Measurements from ENCODE around the gene CRYGD.
"Not testable (repeated sequence)": the region's sequence is repeated elsewhere in the genome, so short reads cannot be mapped to it uniquely, and the experiment has no call there.

CRYGD gene

DNA sequence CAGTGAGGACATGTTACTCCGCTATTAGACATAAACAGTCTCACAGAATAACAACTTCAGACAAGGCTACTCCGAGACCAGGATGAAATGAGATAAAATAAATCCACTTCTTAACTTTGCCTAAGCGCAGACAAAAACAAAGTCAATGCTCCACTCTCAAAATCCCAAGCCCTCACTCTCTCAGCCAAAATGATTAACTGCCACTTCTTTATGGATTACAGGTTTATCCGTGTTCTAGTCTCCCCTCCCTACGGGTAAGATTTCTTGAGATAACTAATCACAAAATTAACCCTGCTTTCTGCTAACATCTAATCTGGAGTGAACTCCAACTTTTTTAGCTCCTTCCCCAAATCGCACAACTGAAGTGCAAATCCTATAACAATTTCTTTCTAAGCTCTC is 6.4 kb upstream of the CRYGD start:
- Histone ChIP-seq H3K27me3 (ENCODE audit: control insufficient read depth, insufficient read depth, low read length) (no peaks in the 10 kb centered on the region), H3K4me1 (ENCODE audit: control insufficient read depth, insufficient read depth, low read length) (peaks cover 1% of the 10 kb centered on the region; the same call in 1 of the 2 replicates), H3K27ac (ENCODE audit: low read length) (no peak overlapping the region), H3K36me3 (ENCODE audit: control insufficient read depth, insufficient read depth, low read length) (no peaks in the 10 kb centered on the region), H3K9me3 (ENCODE audit: control insufficient read depth, insufficient read depth, low read length) (no peaks in the 10 kb centered on the region), H3K4me3 (ENCODE audit: low read length) (no peak overlapping the region)
- no peak for DNase-seq (ENCODE audit: low read depth, low spot score)
- no CpG with 5 or more reads among the region's 6 CpGs for WGBS (ENCODE audit: insufficient coverage, insufficient read length)

DNA sequence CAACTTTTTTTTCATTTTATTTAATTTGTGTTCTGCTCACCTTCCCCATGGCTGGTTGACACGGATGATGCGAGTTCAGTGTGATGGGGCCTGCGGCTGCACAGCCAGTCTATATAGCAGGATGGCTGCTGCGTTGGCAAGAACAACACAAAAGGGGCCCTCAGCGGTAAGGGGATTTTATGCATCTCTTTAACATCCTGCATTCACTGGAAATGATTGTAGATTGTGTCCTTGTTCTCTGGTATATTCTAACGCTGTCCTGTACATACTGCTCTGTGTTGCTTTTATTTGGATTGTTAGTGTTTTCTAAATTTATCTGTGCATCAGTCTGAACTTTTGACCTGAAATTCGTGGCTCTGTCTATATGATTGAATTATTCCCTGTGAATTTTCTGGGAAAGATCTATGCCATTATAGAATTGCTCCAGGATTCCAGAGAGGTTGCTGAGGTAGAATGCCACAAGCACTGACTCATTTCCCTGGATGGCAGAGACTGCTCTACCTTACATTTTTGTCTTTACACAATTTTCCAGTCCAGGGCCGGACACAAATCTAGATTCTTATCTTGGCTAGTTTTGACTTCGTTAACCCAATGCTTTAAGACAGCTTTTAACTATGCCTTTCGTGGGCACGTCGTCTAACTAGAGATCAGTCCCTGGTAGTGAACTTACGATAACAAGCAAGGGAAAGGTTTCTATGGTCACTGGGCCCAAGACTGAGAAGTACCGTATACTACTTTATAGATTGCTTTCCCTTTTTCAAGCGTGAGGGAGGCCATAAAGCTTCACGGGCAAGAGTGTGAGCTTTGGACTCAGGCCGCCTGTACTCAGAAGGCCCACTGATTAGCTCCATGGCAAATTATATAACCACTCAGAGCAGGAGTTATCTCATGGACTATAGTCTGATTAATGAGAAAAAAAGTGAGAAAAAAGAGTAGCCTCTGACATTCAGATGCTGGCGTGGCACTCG is 5.7 kb upstream of the CRYGD start, which contains the start of gene CRYGC:
Gene CRYGC, minus strand, starts transcription at position 85 of the 968 bp plus-strand sequence. Its CDS starts 36 bp downstream, at position 49.
- peaks cover 1% of the 10 kb centered on the region; the same call in 1 of the 2 replicates for H3K4me1 ChIP-seq (ENCODE audit: control insufficient read depth, insufficient read depth, low read length)
- H3K27ac ChIP-seq (ENCODE audit: low read length) = no peak within 1 kb of the TSS
- no peak within 1 kb of the TSS for H3K4me3 ChIP-seq (ENCODE audit: low read length)
- no peak for DNase-seq (ENCODE audit: low read depth, low spot score)
- no peaks in the 10 kb centered on the region for H3K27me3 ChIP-seq (ENCODE audit: control insufficient read depth, insufficient read depth, low read length)
- no CpG with 5 or more reads among the region's 19 CpGs for WGBS (ENCODE audit: insufficient coverage, insufficient read length)
- no peaks in the 10 kb centered on the region for H3K36me3 ChIP-seq (ENCODE audit: control insufficient read depth, insufficient read depth, low read length)
- no peaks in the 10 kb centered on the region for H3K9me3 ChIP-seq (ENCODE audit: control insufficient read depth, insufficient read depth, low read length)

DNA sequence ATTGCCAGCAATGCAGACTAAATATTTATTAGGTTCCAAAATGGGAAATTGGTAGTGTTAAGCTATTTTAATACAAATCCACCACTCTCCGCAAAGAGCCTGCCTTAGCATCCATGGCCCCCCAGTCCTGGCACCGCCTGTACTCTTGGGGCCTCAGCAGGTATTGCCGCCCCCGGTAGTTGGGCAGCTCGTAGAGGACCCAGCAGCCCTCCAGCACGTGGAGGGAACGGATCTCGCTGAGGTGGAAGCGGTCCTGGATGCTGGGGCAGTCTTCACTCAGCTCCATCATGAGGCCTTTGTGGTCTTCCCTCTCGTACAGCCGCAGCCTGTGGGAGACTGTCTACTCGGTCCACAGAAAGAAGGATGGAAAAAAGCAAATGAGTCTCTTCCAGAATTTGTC is 3.8 kb upstream of the CRYGD start:
- Histone ChIP-seq H3K36me3 (ENCODE audit: control insufficient read depth, insufficient read depth, low read length) (no peaks in the 10 kb centered on the region), H3K9me3 (ENCODE audit: control insufficient read depth, insufficient read depth, low read length) (no peaks in the 10 kb centered on the region), H3K4me3 (ENCODE audit: low read length) (no peak overlapping the region), H3K4me1 (ENCODE audit: control insufficient read depth, insufficient read depth, low read length) (no peaks in the 10 kb centered on the region), H3K27me3 (ENCODE audit: control insufficient read depth, insufficient read depth, low read length) (no peaks in the 10 kb centered on the region), H3K27ac (ENCODE audit: low read length) (no peak overlapping the region)
- WGBS (ENCODE audit: insufficient coverage, insufficient read length) = no CpG with 5 or more reads among the region's 12 CpGs
- DNase-seq (ENCODE audit: low read depth, low spot score) = no peak

DNA sequence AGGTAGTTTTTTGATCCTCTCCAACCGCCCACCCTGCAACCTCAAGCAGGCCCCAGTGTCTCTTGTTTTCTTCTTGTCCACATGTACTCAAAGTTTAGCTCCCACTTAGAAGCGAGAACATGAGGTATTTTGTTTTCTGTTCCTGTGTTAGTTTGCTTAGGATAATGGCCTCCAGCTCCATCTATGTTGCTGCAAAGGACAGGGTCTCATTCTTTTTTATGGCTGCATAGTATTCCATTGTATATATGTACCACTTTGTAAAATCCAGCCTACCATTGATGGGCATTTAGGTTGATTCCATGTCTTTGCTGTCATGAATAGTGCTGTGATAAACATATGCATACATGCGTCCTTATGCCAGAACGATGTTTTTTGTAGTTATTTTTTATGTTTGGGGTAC is 2.8 kb upstream of the CRYGD start:
- no peaks in the 10 kb centered on the region for H3K27me3 ChIP-seq (ENCODE audit: control insufficient read depth, insufficient read depth, low read length)
- WGBS (ENCODE audit: insufficient coverage, insufficient read length) = no CpG with 5 or more reads among the region's 4 CpGs

DNA sequence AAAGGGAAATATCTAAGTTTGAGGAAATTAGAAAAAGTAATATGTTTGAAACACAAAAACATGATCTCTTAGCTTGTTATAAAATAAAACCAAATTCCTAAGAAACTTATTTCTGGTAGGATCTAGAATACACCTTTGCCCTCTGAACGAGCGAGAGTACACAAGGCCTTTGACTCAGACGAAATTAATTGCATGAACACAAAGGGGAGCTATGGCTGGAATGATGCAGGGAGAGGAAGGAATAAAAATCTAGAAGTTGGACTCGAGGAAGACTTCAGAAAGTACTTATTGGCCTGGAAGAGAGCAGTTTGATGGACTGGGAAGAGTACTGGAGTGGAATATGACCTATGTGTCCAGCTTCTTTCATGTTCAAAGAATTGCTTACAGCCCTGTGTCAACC is 927 bp upstream of the CRYGD start:
- WGBS (ENCODE audit: insufficient coverage, insufficient read length) = no CpG with 5 or more reads among the region's 4 CpGs
- Histone ChIP-seq H3K27ac (ENCODE audit: low read length) (no peak overlapping the region), H3K36me3 (ENCODE audit: control insufficient read depth, insufficient read depth, low read length) (no peaks in the 10 kb centered on the region), H3K4me3 (ENCODE audit: low read length) (no peak overlapping the region), H3K27me3 (ENCODE audit: control insufficient read depth, insufficient read depth, low read length) (no peaks in the 10 kb centered on the region), H3K9me3 (ENCODE audit: control insufficient read depth, insufficient read depth, low read length) (no peaks in the 10 kb centered on the region), H3K4me1 (ENCODE audit: control insufficient read depth, insufficient read depth, low read length) (no peaks in the 10 kb centered on the region)
- DNase-seq (ENCODE audit: low read depth, low spot score) = no peak

More for the DNA sequence above, 2.8 kb upstream of the CRYGD start:
- H3K27ac ChIP-seq (ENCODE audit: low read length) = no peak overlapping the region
- H3K9me3 ChIP-seq (ENCODE audit: control insufficient read depth, insufficient read depth, low read length) = no peaks in the 10 kb centered on the region
- H3K4me1 ChIP-seq (ENCODE audit: control insufficient read depth, insufficient read depth, low read length) = no peaks in the 10 kb centered on the region
- no peak for DNase-seq (ENCODE audit: low read depth, low spot score)
- no peak overlapping the region for H3K4me3 ChIP-seq (ENCODE audit: low read length)
- no peaks in the 10 kb centered on the region for H3K36me3 ChIP-seq (ENCODE audit: control insufficient read depth, insufficient read depth, low read length)

DNA sequence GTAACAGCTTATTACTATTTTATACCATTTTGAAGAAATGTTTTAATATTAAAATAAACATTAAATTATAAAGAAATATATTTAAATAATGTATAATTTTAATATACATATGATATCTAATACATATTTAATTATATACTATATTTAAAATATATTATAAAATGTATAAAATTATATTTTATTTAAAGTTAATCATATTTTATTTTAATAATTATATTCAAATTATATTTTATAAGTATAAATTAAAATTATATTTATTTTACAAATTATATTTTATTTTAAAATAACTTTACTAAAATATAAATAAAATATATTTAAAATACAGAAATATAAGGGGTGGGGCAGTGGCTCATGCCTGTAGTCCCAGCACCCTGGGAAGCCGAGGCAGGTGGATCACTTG is 2.1 kb downstream of the CRYGD start:
- Histone ChIP-seq H3K4me1 (ENCODE audit: control insufficient read depth, insufficient read depth, low read length) (no peaks in the 10 kb centered on the region), H3K36me3 (ENCODE audit: control insufficient read depth, insufficient read depth, low read length) (no peaks in the 10 kb centered on the region), H3K27ac (ENCODE audit: low read length) (no peak overlapping the region), H3K9me3 (ENCODE audit: control insufficient read depth, insufficient read depth, low read length) (no peaks in the 10 kb centered on the region), H3K27me3 (ENCODE audit: control insufficient read depth, insufficient read depth, low read length) (no peaks in the 10 kb centered on the region), H3K4me3 (ENCODE audit: low read length) (no peak overlapping the region)
- no CpG with 5 or more reads among the region's 1 CpG for WGBS (ENCODE audit: insufficient coverage, insufficient read length)
- DNase-seq (ENCODE audit: low read depth, low spot score) = no peak

DNA sequence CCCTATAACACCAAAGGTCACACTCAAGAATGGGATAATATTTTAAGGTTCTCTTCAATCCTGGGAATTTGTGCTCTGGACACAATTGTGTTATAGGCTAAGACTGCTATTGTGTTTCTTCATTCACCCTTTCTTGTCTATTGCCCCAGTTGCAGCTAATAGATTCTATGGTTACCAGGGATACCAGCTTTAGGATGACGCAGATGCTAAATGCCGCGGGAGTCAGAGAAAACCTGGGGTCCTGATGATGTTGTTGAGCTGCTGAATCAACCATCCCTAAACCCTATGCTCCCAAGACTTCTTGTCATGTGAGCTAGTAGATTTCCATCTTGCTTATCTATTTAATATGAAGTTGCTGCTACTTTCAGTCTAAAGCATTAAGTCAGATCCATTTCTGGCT is 5.4 kb downstream of the CRYGD start:
- Histone ChIP-seq H3K27ac (ENCODE audit: low read length) (no peak overlapping the region), H3K9me3 (ENCODE audit: control insufficient read depth, insufficient read depth, low read length) (no peaks in the 10 kb centered on the region), H3K27me3 (ENCODE audit: control insufficient read depth, insufficient read depth, low read length) (no peaks in the 10 kb centered on the region), H3K4me1 (ENCODE audit: control insufficient read depth, insufficient read depth, low read length) (no peaks in the 10 kb centered on the region; the same call in 1 of the 2 replicates), H3K4me3 (ENCODE audit: low read length) (no peak overlapping the region), H3K36me3 (ENCODE audit: control insufficient read depth, insufficient read depth, low read length) (no peaks in the 10 kb centered on the region)
- DNase-seq (ENCODE audit: low read depth, low spot score) = no peak
- WGBS (ENCODE audit: insufficient coverage, insufficient read length) = no CpG with 5 or more reads among the region's 3 CpGs

DNA sequence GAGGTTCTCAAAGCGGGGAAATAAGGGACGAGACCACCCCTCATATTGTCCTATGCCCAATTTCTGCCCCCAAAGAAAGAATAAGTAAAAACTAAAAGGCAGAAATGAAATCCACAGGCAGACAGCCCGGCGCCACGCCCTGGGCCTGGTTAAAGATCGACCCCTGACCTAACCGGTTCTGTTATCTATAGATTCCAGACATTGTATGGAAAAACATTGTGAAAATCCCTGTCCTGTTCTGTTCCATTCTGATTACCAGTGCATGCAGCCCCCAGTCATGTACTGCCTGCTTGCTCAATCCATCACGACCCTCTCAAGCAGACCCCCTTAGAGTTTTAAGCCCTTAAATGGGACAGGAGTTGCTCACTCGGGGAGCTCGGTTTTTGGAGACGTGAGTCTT is 6.9 kb downstream of the CRYGD start:
- not testable (repeated sequence) for H3K27ac ChIP-seq (ENCODE audit: low read length); DNase-seq (ENCODE audit: low read depth, low spot score); H3K27me3 ChIP-seq (ENCODE audit: control insufficient read depth, insufficient read depth, low read length); H3K4me3 ChIP-seq (ENCODE audit: low read length); H3K4me1 ChIP-seq (ENCODE audit: control insufficient read depth, insufficient read depth, low read length); H3K36me3 ChIP-seq (ENCODE audit: control insufficient read depth, insufficient read depth, low read length); H3K9me3 ChIP-seq (ENCODE audit: control insufficient read depth, insufficient read depth, low read length)
- no CpG with 5 or more reads among the region's 11 CpGs for WGBS (ENCODE audit: insufficient coverage, insufficient read length)

DNA sequence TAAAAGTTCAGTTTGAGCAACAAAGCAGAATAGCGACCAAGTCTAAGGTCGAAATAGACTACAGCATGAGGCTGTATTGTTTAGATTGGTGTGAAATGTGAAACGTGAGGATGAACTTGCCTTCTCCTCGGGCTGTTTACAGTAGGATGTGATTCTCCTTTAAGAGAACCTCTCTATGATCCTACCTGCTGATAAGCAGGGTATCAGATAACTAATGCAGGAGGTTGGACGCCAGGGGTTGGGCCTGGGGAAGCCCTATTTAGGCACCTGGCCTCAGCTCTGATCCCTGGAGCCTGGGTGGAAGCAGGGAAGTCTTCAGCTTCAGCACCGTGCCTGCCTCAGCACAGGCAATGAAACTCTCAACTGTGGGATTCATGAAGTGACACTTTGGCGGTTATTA is 11.4 kb downstream of the CRYGD start:
- Histone ChIP-seq H3K4me1 (ENCODE audit: control insufficient read depth, insufficient read depth, low read length) (peaks cover 5% of the 10 kb centered on the region), H3K4me3 (ENCODE audit: low read length) (no peak overlapping the region), H3K36me3 (ENCODE audit: control insufficient read depth, insufficient read depth, low read length) (no peaks in the 10 kb centered on the region), H3K9me3 (ENCODE audit: control insufficient read depth, insufficient read depth, low read length) (no peaks in the 10 kb centered on the region), H3K27me3 (ENCODE audit: control insufficient read depth, insufficient read depth, low read length) (no peaks in the 10 kb centered on the region), H3K27ac (ENCODE audit: low read length) (no peak overlapping the region)
- no CpG with 5 or more reads among the region's 7 CpGs for WGBS (ENCODE audit: insufficient coverage, insufficient read length)
- DNase-seq (ENCODE audit: low read depth, low spot score) = no peak

DNA sequence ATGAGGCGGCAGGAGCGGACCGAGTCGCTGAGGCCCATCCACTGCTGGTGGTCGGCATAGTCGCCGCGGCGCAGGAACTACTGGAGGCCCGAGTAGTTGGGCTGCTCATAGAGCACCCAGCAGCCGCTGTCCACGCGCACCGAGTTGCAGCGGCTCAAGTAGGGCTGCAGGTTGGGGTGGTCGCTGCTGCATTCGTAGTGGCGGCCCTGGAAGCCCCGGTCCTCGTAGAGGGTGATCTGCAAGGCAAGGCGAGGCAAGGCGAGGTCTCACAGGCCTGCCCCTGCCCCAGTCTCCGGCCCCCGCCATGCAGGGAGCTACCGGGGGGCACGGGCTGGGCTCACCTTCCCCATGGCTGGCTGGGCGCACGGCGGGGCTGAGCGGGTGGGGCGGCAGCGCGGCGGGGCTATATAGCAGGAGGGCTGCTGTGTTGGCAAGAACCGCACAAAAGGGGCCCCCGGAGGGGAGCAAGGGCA is 12.0 kb downstream of the CRYGD start:
- not testable (repeated sequence) for H3K36me3 ChIP-seq (ENCODE audit: control insufficient read depth, insufficient read depth, low read length); H3K9me3 ChIP-seq (ENCODE audit: control insufficient read depth, insufficient read depth, low read length); H3K4me1 ChIP-seq (ENCODE audit: control insufficient read depth, insufficient read depth, low read length); DNase-seq (ENCODE audit: low read depth, low spot score); H3K27ac ChIP-seq (ENCODE audit: low read length); H3K27me3 ChIP-seq (ENCODE audit: control insufficient read depth, insufficient read depth, low read length)
- no CpG with 5 or more reads among the region's 36 CpGs for WGBS (ENCODE audit: insufficient coverage, insufficient read length)
- peak overlapping the region; percentile 23; the same call in 1 of the 2 replicates for H3K4me3 ChIP-seq (ENCODE audit: low read length)

All from iPS DF 6.9 (cell line).